Astrocyte (in vitro differentiated cells and primary cell): ENCODE results near the gene ABHD17C. TPM values are rescaled to one million over a fixed set of nuclear protein-coding genes. Genes with fewer than 3 reads are reported as not detected.
"Not testable (repeated sequence)": the region's sequence is repeated elsewhere in the genome, so short reads cannot be mapped to it uniquely, and the experiment has no call there.

ENCODE experiments used
- DNase-seq: peaks from one replicate; pipeline ENCODE4 v3.0.0-alpha.2; 2010; ENCODE audit warnings: low read depth
- FAIRE-seq: peaks from 2 replicates; lab custom pipeline; 2011; peaks lifted over from hg19 to GRCh38; lab: Jason Lieb, UNC
- H2AFZ ChIP-seq: 2 replicates; pipeline ENCODE4 v1.6.0; 2012; ENCODE audit warnings: low read depth, low read length, inconsistent platforms
- H3K27ac ChIP-seq: 2 replicates; pipeline ENCODE4 v1.5.1; 2011; ENCODE audit warnings: low read depth, low read length, inconsistent platforms
- H3K27me3 ChIP-seq: 2 replicates; pipeline ENCODE4 v1.6.0; 2011; ENCODE audit warnings: low read length, inconsistent platforms; ENCODE audit not compliant: insufficient read depth
- H3K36me3 ChIP-seq: 2 replicates; pipeline ENCODE4 v1.5.1; 2011; ENCODE audit warnings: low read length, inconsistent platforms; ENCODE audit not compliant: insufficient read depth
- H3K4me1 ChIP-seq: 2 replicates; pipeline ENCODE4 v1.5.1; 2011; ENCODE audit warnings: low read length, inconsistent platforms; ENCODE audit not compliant: insufficient read depth
- H3K4me2 ChIP-seq: 2 replicates; pipeline ENCODE4 v1.6.0; 2012; ENCODE audit warnings: low read length, inconsistent platforms
- H3K4me3 ChIP-seq: 2 replicates; pipeline ENCODE4 v1.5.1; 2011; ENCODE audit warnings: low read depth, mild to moderate bottlenecking, low read length, inconsistent platforms; ENCODE audit not compliant: insufficient read depth
- H3K79me2 ChIP-seq: 2 replicates; pipeline ENCODE4 v1.6.0; 2012; ENCODE audit warnings: mild to moderate bottlenecking, low read length, inconsistent platforms; ENCODE audit not compliant: insufficient read depth
- H3K9ac ChIP-seq: 2 replicates; pipeline ENCODE4 v1.6.0; 2012; ENCODE audit warnings: mild to moderate bottlenecking, low read length, inconsistent platforms
- H3K9me3 ChIP-seq: 2 replicates; pipeline ENCODE4 v1.5.1; 2012; ENCODE audit warnings: low read depth, mild to moderate bottlenecking, low read length, inconsistent platforms; ENCODE audit not compliant: insufficient read depth
- H4K20me1 ChIP-seq: 2 replicates; pipeline ENCODE4 v1.6.0; 2012; ENCODE audit warnings: low read length, inconsistent platforms; ENCODE audit not compliant: insufficient read depth
- H3K27ac Mint-ChIP-seq: one replicate; pipeline ENCODE4 v1.8.0; 2021; ENCODE audit warnings: mild to moderate bottlenecking, mixed read lengths; ENCODE audit not compliant: unreplicated experiment
- H3K27me3 Mint-ChIP-seq: one replicate; pipeline ENCODE4 v1.8.0; 2021; ENCODE audit warnings: low read depth, mixed read lengths; ENCODE audit not compliant: unreplicated experiment
- H3K36me3 Mint-ChIP-seq: one replicate; pipeline ENCODE4 v1.8.0; 2021; ENCODE audit warnings: low read depth, mixed read lengths; ENCODE audit not compliant: unreplicated experiment
- H3K4me1 Mint-ChIP-seq: one replicate; pipeline ENCODE4 v1.8.0; 2021; ENCODE audit warnings: low read depth, mixed read lengths; ENCODE audit not compliant: unreplicated experiment
- H3K4me3 Mint-ChIP-seq: one replicate; pipeline ENCODE4 v1.8.0; 2021; ENCODE audit warnings: mild to moderate bottlenecking, moderate library complexity, mixed read lengths; ENCODE audit not compliant: unreplicated experiment
- H3K9me3 Mint-ChIP-seq: one replicate; pipeline ENCODE4 v1.8.0; 2021; ENCODE audit warnings: mild to moderate bottlenecking, mixed read lengths; ENCODE audit not compliant: unreplicated experiment
- CTCF ChIP-seq: IDR thresholded peaks from 2 replicates; pipeline ENCODE4 v1.5.1; 2011; ENCODE audit warnings: low read depth, mild to moderate bottlenecking, inconsistent platforms, low read length, moderate library complexity; ENCODE audit not compliant: insufficient read depth
- EZH2 ChIP-seq: IDR thresholded peaks from 2 replicates; pipeline ENCODE4 v1.6.1; 2012; ENCODE audit warnings: mild to moderate bottlenecking, low read length, inconsistent platforms; ENCODE audit not compliant: insufficient read depth
- total RNA-seq: library from RNA; stranded (reverse); gene quantifications from 2 replicates; pipeline ENCODE4 v1.2.1, GENCODE V29; 2021

Gene ABHD17C
- total RNA-seq, 1 donor from 2014 or later, result 10.2 TPM

GRCh38 chr15:80760960-80761359, 65.8 kb downstream of the ABHD17C start:
- Histone ChIP-seq H3K4me2 (no peak overlapping the region), H3K27me3 (no peaks in the 10 kb centered on the region), H3K9ac (no peak overlapping the region), H3K9me3 (no peaks in the 10 kb centered on the region), H3K36me3 (no peaks in the 10 kb centered on the region), H4K20me1 (no peaks in the 10 kb centered on the region), H2AFZ (no peak overlapping the region), H3K4me1 (no peaks in the 10 kb centered on the region), H3K27ac (no peak overlapping the region), H3K4me3 (no peak overlapping the region), H3K79me2 (no peaks in the 10 kb centered on the region)
- H3K4me1 Mint-ChIP-seq, result no peaks in the 10 kb centered on the region
- TF ChIP-seq EZH2 (no peak), CTCF (no peak)
- no peaks in the 10 kb centered on the region for H3K9me3 Mint-ChIP-seq
- H3K4me3 Mint-ChIP-seq, result no peak overlapping the region
- H3K36me3 Mint-ChIP-seq, result no peaks in the 10 kb centered on the region
- H3K27ac Mint-ChIP-seq, result no peak overlapping the region
- FAIRE-seq, result no peak
- no peak for DNase-seq
- H3K27me3 Mint-ChIP-seq, result peaks cover 7% of the 10 kb centered on the region

- H3K36me3 Mint-ChIP-seq, result no peaks in the 10 kb centered on the region
- no peaks in the 10 kb centered on the region for H3K4me1 Mint-ChIP-seq
Observed at GRCh38 chr15:80761754-80762153, 66.6 kb downstream of the ABHD17C start.

GRCh38 chr15:80763235-80763634, 68.1 kb downstream of the ABHD17C start:
- H3K4me3 ChIP-seq, H3K9ac ChIP-seq, H3K27me3 Mint-ChIP-seq, H3K27me3 ChIP-seq, H3K4me1 ChIP-seq, H3K27ac Mint-ChIP-seq, DNase-seq, H3K4me3 Mint-ChIP-seq, H3K9me3 Mint-ChIP-seq, H3K27ac ChIP-seq, H3K36me3 Mint-ChIP-seq, H2AFZ ChIP-seq, H3K4me1 Mint-ChIP-seq, H3K79me2 ChIP-seq, H4K20me1 ChIP-seq, H3K36me3 ChIP-seq, H3K4me2 ChIP-seq, FAIRE-seq, H3K9me3 ChIP-seq: not testable (repeated sequence)

More at GRCh38 chr15:80761754-80762153, 66.6 kb downstream of the ABHD17C start:
- FAIRE-seq, result no peak
- H3K27ac Mint-ChIP-seq, result no peak overlapping the region
- DNase-seq, result no peak
- H3K27me3 Mint-ChIP-seq, result peaks cover 7% of the 10 kb centered on the region
- Histone ChIP-seq H4K20me1 (no peaks in the 10 kb centered on the region), H2AFZ (no peak overlapping the region), H3K9ac (no peak overlapping the region), H3K79me2 (no peaks in the 10 kb centered on the region), H3K27ac (no peak overlapping the region), H3K4me3 (no peak overlapping the region), H3K4me1 (no peaks in the 10 kb centered on the region), H3K27me3 (no peaks in the 10 kb centered on the region), H3K9me3 (no peaks in the 10 kb centered on the region), H3K4me2 (no peak overlapping the region), H3K36me3 (no peaks in the 10 kb centered on the region)
- TF ChIP-seq CTCF (no peak), EZH2 (no peak)
- no peaks in the 10 kb centered on the region for H3K9me3 Mint-ChIP-seq
- no peak overlapping the region for H3K4me3 Mint-ChIP-seq
